ENCODE results near the gene GRK5. TPM values are rescaled to one million over a fixed set of nuclear protein-coding genes. Genes with fewer than 3 reads are reported as not detected.

Gene GRK5
- total RNA-seq, 1 donor: 1.8 TPM

GRCh38 chr10:119393421-119393820 lies 186.1 kb downstream of the GRK5 start:
- Histone ChIP-seq H3K9me3 (ENCODE audit: low read depth, low read length) (peaks cover 3% of the 10 kb centered on the region), H3K4me1 (ENCODE audit: insufficient read depth, low read length) (peaks cover 8% of the 10 kb centered on the region), H3K79me2 (ENCODE audit: insufficient read depth, low read length) (no peaks in the 10 kb centered on the region), H3K4me3 (ENCODE audit: insufficient read depth, low read length) (no peak overlapping the region), H3K27ac (ENCODE audit: low read depth, low read length) (no peak overlapping the region), H3K4me2 (ENCODE audit: insufficient read depth, low read length) (no peak overlapping the region), H2AFZ (ENCODE audit: low read length) (no peak overlapping the region), H3K27me3 (ENCODE audit: insufficient read depth, low read length) (no peaks in the 10 kb centered on the region), H3K36me3 (ENCODE audit: insufficient read depth, low read length) (no peaks in the 10 kb centered on the region), H4K20me1 (ENCODE audit: insufficient read depth, low read length) (no peaks in the 10 kb centered on the region)
- DNase-seq (ENCODE audit: insufficient read length, low spot score, missing footprints): no peak
- TF ChIP-seq, protein P1, sequence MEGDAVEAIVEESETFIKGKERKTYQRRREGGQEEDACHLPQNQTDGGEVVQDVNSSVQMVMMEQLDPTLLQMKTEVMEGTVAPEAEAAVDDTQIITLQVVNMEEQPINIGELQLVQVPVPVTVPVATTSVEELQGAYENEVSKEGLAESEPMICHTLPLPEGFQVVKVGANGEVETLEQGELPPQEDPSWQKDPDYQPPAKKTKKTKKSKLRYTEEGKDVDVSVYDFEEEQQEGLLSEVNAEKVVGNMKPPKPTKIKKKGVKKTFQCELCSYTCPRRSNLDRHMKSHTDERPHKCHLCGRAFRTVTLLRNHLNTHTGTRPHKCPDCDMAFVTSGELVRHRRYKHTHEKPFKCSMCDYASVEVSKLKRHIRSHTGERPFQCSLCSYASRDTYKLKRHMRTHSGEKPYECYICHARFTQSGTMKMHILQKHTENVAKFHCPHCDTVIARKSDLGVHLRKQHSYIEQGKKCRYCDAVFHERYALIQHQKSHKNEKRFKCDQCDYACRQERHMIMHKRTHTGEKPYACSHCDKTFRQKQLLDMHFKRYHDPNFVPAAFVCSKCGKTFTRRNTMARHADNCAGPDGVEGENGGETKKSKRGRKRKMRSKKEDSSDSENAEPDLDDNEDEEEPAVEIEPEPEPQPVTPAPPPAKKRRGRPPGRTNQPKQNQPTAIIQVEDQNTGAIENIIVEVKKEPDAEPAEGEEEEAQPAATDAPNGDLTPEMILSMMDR (IDR thresholded peaks at IDR 0.05; ENCODE audit: extremely low read depth, low read depth, low read length): no peak

- Histone ChIP-seq H3K79me2 (ENCODE audit: insufficient read depth, low read length) (no peaks in the 10 kb centered on the region), H3K27ac (ENCODE audit: low read depth, low read length) (no peak overlapping the region), H3K9me3 (ENCODE audit: low read depth, low read length) (no peaks in the 10 kb centered on the region), H4K20me1 (ENCODE audit: insufficient read depth, low read length) (no peaks in the 10 kb centered on the region), H3K4me1 (ENCODE audit: insufficient read depth, low read length) (peaks cover 8% of the 10 kb centered on the region), H3K4me2 (ENCODE audit: insufficient read depth, low read length) (no peak overlapping the region), H3K36me3 (ENCODE audit: insufficient read depth, low read length) (no peaks in the 10 kb centered on the region), H3K27me3 (ENCODE audit: insufficient read depth, low read length) (no peaks in the 10 kb centered on the region), H3K4me3 (ENCODE audit: insufficient read depth, low read length) (no peak overlapping the region), H2AFZ (ENCODE audit: low read length) (no peak overlapping the region)
- TF ChIP-seq, protein P1 (IDR thresholded peaks at IDR 0.05; ENCODE audit: extremely low read depth, low read depth, low read length): no peak
- no peak for DNase-seq (ENCODE audit: insufficient read length, low spot score, missing footprints)
Measured at GRCh38 chr10:119393845-119394244, 186.5 kb downstream of the GRK5 start.

- no peaks in the 10 kb centered on the region for H3K9me3 ChIP-seq (ENCODE audit: low read depth, low read length)
Measured at GRCh38 chr10:119394657-119395279, 187.4 kb downstream of the GRK5 start.

DNA sequence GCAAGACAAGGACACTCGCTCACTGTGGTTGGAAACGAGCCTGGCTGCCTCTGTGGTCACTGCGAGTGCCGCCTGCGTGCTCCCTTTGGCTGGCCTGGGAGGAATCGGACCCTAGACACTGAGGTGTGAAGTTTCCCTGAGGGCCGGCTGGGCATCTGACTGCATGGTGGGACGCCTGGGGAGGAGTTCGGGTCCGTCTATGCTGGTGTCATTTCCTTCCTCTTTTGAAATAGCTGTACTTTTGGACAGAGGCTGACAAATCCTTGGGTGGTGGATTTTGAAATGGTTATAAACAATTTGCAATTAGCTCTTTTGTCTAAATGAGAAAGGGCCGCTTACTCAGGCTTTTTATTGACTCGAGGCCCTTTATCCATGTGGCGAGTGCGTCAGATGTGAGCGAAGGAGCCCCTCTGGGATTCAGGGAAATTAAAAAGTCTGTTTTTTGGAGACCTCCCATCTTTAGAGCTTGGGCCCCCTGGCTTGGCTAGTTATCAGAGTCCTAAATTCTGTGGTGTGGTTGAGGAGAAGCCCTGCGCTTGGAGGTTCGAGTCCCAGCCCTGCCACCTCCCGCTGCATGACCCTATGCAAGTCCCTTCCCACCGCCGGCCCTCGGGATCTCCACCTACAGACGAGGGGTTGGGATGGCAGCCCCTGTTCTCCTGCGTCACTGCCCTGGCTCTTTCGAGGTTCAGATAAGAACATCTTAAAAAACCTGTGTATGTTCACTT lies 188.1 kb downstream of the GRK5 start:
- no peaks in the 10 kb centered on the region for H3K79me2 ChIP-seq (ENCODE audit: insufficient read depth, low read length)
- no peak overlapping the region for H2AFZ ChIP-seq (ENCODE audit: low read length)
- H4K20me1 ChIP-seq (ENCODE audit: insufficient read depth, low read length): no peaks in the 10 kb centered on the region
- H3K4me3 ChIP-seq (ENCODE audit: insufficient read depth, low read length): no peak overlapping the region
- H3K9me3 ChIP-seq (ENCODE audit: low read depth, low read length): no peaks in the 10 kb centered on the region
- H3K36me3 ChIP-seq (ENCODE audit: insufficient read depth, low read length): no peaks in the 10 kb centered on the region
- H3K4me2 ChIP-seq (ENCODE audit: insufficient read depth, low read length): no peak overlapping the region
- H3K27me3 ChIP-seq (ENCODE audit: insufficient read depth, low read length): no peaks in the 10 kb centered on the region
- H3K27ac ChIP-seq (ENCODE audit: low read depth, low read length): no peak overlapping the region
- H3K4me1 ChIP-seq (ENCODE audit: insufficient read depth, low read length): peaks cover 8% of the 10 kb centered on the region
- TF ChIP-seq, protein P1 (IDR thresholded peaks at IDR 0.05; ENCODE audit: extremely low read depth, low read depth, low read length): no peak
- peak; percentile 88 for DNase-seq (ENCODE audit: insufficient read length, low spot score, missing footprints)

More at GRCh38 chr10:119394657-119395279, 187.4 kb downstream of the GRK5 start:
- no peaks in the 10 kb centered on the region for H3K27me3 ChIP-seq (ENCODE audit: insufficient read depth, low read length)
- H4K20me1 ChIP-seq (ENCODE audit: insufficient read depth, low read length): no peaks in the 10 kb centered on the region
- no peak for DNase-seq (ENCODE audit: insufficient read length, low spot score, missing footprints)
- no peaks in the 10 kb centered on the region for H3K79me2 ChIP-seq (ENCODE audit: insufficient read depth, low read length)
- no peak overlapping the region for H3K4me2 ChIP-seq (ENCODE audit: insufficient read depth, low read length)
- no peak overlapping the region for H2AFZ ChIP-seq (ENCODE audit: low read length)
- H3K27ac ChIP-seq (ENCODE audit: low read depth, low read length): no peak overlapping the region
- H3K4me3 ChIP-seq (ENCODE audit: insufficient read depth, low read length): no peak overlapping the region
- H3K4me1 ChIP-seq (ENCODE audit: insufficient read depth, low read length): peaks cover 8% of the 10 kb centered on the region
- no peaks in the 10 kb centered on the region for H3K36me3 ChIP-seq (ENCODE audit: insufficient read depth, low read length)
- TF ChIP-seq, protein P1 (IDR thresholded peaks at IDR 0.05; ENCODE audit: extremely low read depth, low read depth, low read length): no peak
